Kidney epithelial cell (primary cell): ENCODE results near the gene GNGT1. TPM values are rescaled to one million over a fixed set of nuclear protein-coding genes. Genes with fewer than 3 reads are reported as not detected.
"Not testable (repeated sequence)": the region's sequence is repeated elsewhere in the genome, so short reads cannot be mapped to it uniquely, and the experiment has no call there.

Source experiments
- DNase-seq: peaks from one replicate; pipeline ENCODE4 v3.0.0-alpha.2; 2010; ENCODE audit warnings: low read depth
- H3K27me3 ChIP-seq: 2 replicates; pipeline ENCODE4 v1.6.0; 2011; ENCODE audit warnings: low read length; ENCODE audit not compliant: control insufficient read depth, insufficient read depth
- H3K36me3 ChIP-seq: 2 replicates; pipeline ENCODE4 v1.5.1; 2011; ENCODE audit warnings: low read length; ENCODE audit not compliant: control insufficient read depth, insufficient read depth
- H3K4me3 ChIP-seq: 2 replicates; pipeline ENCODE4 v1.5.1; 2011; ENCODE audit warnings: low read depth, mild to moderate bottlenecking, control low read depth, low read length
- CTCF ChIP-seq: IDR thresholded peaks from 2 replicates; pipeline ENCODE4 v1.5.1; 2011; ENCODE audit warnings: mild to moderate bottlenecking, moderate library complexity, low read length, control low read depth, inconsistent platforms; ENCODE audit not compliant: insufficient read depth, poor library complexity, severe bottlenecking
- total RNA-seq: library from RNA; depleted of rRNA; stranded (reverse); fragments of >200 nt; gene quantifications from 2 replicates; pipeline ENCODE4 v1.2.3, GENCODE V29; 2015

GNGT1 gene
- total RNA-seq, 1 donor from 2014 or later: not detected

- DNase-seq: no peak
Measured at GRCh38 chr7:93894966-93895640, 11.3 kb upstream of the GNGT1 start.

GRCh38 chr7:93895859-93896600 is 10.3 kb upstream of the GNGT1 start:
- TF ChIP-seq CTCF: no peak
- no peak for DNase-seq
- no peaks in the 10 kb centered on the region for H3K27me3 ChIP-seq
- H3K4me3 ChIP-seq: no peak overlapping the region
- H3K36me3 ChIP-seq: no peaks in the 10 kb centered on the region

More at GRCh38 chr7:93894966-93895640, 11.3 kb upstream of the GNGT1 start:
- no peaks in the 10 kb centered on the region for H3K27me3 ChIP-seq
- no peak overlapping the region for H3K4me3 ChIP-seq
- TF ChIP-seq CTCF: no peak
- H3K36me3 ChIP-seq: no peaks in the 10 kb centered on the region

GRCh38 chr7:93897680-93898079 is 8.7 kb upstream of the GNGT1 start:
- no peak for TF ChIP-seq CTCF
- DNase-seq: no peak
- no peak overlapping the region for H3K4me3 ChIP-seq
- no peaks in the 10 kb centered on the region for H3K27me3 ChIP-seq
- H3K36me3 ChIP-seq: no peaks in the 10 kb centered on the region

- Histone ChIP-seq H3K36me3 (no peaks in the 10 kb centered on the region), H3K27me3 (no peaks in the 10 kb centered on the region), H3K4me3 (no peak overlapping the region)
- TF ChIP-seq CTCF: peak; percentile 83
- no peak for DNase-seq
Measured at GRCh38 chr7:93902777-93903423, 3.5 kb upstream of the GNGT1 start.

- Histone ChIP-seq H3K4me3 (no peak overlapping the region), H3K27me3 (no peaks in the 10 kb centered on the region), H3K36me3 (no peaks in the 10 kb centered on the region)
- DNase-seq: no peak
- TF ChIP-seq CTCF: no peak
Measured at GRCh38 chr7:93910076-93910994, 4.0 kb downstream of the GNGT1 start.

GRCh38 chr7:93911242-93911641 is 4.9 kb downstream of the GNGT1 start:
- not testable (repeated sequence) for H3K4me3 ChIP-seq, H3K27me3 ChIP-seq, H3K36me3 ChIP-seq, DNase-seq

GRCh38 chr7:93911661-93912060 is 5.3 kb downstream of the GNGT1 start:
- not testable (repeated sequence) for DNase-seq

More at GRCh38 chr7:93911661-93912060, 5.3 kb downstream of the GNGT1 start:
- H3K4me3 ChIP-seq, H3K36me3 ChIP-seq, H3K27me3 ChIP-seq: not testable (repeated sequence)
